GM12874 (cell line): Measurements from ENCODE around the gene GPLD1.

Experiments
- CTCF ChIP-seq: IDR thresholded peaks from 2 replicates; pipeline ENCODE4 v1.5.1; 2011; ENCODE audit warnings: low read depth, mild to moderate bottlenecking, control low read depth, low read length, moderate library complexity; ENCODE audit not compliant: insufficient read depth

Gene GPLD1

GRCh38 chr6:24506814-24507520, 17.6 kb upstream of the GPLD1 start:
- no peak for TF ChIP-seq CTCF

DNA sequence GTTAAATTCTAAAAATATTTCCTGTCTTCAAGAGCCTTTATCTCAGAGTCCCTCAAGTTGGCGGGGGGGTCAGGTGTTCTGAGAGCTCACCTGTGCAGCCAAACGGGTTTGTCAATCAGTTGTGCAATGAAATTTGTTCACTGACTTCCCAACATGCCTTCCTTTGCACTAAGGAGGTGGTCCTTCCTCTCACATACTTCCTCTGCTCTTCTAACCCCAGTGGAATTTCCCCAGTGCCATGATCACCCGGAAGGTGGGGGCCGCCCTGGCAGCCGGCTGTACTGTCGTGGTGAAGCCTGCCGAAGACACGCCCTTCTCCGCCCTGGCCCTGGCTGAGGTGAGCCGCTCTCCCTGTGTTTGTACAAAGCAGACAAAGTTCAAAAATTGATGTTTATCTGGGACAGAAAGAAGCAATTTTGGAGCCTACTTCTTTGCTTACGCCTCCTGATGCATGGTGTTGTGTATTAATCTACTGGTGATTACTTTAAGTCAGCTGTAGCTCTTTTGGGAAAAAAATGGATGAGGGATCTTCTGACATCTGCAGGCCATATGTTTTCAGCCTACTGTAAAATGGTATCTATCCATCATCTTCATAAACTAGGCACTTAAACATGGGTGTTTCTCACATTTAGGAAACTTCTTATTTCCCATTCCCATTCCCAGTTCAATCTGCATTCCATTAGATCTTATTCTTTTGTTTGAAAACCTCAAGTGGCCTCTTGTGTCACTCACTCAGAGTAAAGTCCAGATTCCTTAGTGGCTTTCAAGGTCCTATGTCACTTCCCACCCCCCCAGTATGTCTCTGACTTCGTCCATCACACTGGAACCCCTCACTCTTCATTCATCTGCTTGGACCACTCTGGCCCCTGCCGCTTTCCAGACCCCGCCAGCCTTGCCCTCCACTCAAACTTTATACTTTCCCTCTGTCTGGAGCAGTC, 15.5 kb upstream of the GPLD1 start:
- no peak for TF ChIP-seq CTCF

DNA sequence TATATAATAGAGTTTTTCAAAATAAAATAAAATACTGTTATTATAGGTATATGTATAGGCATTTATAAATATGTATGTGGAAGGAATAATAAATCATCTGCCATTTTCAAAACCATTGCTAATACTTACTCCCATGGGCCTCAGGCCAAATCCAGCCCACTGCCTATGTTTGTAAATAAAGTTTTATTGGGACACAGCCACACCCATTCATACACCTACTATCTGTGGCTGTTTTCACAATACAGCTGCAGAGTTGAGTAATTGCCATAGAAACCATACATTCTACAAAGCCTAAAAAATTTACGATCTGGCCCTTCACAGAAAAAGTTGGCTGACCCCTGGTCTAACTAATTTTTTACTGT, 14.9 kb upstream of the GPLD1 start:
- no peak for TF ChIP-seq CTCF

- no peak for TF ChIP-seq CTCF
Observed at GRCh38 chr6:24501914-24502313, 12.5 kb upstream of the GPLD1 start.

DNA sequence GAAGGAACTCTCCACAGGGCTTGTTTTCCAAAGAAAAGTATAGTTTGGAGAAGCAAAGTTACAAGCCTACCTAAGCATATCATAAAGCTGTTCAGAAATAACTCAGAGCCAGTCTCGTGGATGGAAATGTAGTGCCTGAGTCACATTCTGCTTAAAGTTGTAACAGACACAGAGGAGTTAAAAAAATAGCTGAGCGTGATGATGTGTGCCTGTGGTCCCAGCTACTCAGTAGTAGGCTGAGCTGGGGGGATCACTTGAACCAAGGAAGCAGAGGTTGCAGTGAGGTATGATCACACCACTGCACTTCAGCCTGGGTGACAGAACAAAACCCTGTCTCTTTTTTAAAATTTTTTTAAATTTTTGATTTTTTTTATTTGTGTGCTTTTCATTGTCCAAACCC, 12.0 kb upstream of the GPLD1 start:
- no peak for TF ChIP-seq CTCF

DNA sequence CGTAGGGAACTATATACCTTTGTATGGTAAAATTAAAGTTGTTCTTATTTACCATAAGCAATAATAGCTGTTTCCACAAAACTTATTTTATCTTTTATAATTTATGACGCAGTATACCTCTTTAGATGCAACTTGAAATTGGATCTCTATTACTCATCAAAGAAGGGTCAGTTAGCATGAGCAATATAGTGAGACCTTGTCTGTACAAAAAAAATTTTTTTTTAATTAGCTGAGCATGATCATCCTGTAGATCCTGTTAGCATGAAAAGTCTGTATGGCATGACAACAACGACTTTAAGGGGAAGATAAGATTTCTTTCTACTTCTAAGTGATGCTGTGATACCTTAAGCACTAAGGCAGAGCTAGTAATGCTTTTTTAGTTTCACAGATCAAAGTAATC, 11.3 kb upstream of the GPLD1 start:
- no peak for TF ChIP-seq CTCF

DNA sequence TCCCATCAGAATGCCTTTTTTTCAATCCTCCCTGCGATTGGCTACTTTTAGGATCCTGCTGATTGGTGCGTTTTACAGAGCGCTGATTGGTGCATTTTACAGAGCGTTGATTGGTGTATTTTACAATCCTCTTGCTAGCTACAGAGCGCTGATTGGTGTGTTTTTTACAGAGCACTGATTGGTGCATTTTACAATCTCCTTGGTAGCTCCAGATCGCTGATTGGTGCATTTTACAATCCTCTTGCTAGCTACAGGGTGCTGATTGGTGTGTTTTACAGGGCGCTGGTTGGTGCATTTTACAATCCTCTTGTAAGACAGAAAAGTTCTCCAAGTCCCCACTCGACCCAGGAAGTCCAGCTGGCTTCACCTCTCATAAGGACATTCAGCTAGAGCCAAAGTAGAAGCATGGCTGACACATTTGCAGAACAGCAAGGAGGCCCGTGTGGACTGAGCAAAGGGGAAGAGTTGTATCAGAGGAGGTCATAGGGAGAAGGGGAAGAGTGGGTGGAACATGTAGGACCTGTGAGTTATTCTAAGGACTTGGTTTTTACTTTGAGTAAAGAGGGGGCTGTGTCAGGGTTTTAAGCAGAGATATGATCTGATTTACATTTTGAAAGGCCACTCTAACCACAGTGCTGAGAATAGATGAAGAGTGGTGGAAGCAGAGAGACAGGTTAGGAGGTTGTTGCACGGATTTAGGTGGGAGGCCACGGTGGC, 8.0 kb upstream of the GPLD1 start:
- no peak for TF ChIP-seq CTCF
